Karpas-422 (cell line): Measurements from ENCODE around the gene ALOX5AP. TPM values are rescaled to one million over a fixed set of nuclear protein-coding genes. Genes with fewer than 3 reads are reported as not detected.

Experiments used
- DNase-seq: peaks from one replicate; pipeline ENCODE4 v3.0.0-alpha.2; 2015
- H2AFZ ChIP-seq: fragments of 200-600 bp; sonication (generic); 2 replicates; pipeline ENCODE4 v1.6.1; 2014; ENCODE audit warnings: antibody characterized with exemption, low read length, mixed read lengths
- H3K27ac ChIP-seq: fragments of 200-600 bp; sonication (generic); 2 replicates; pipeline ENCODE4 v1.5.1; 2014; ENCODE audit warnings: mild to moderate bottlenecking, low read length, moderate library complexity
- H3K27me3 ChIP-seq: fragments of 200-600 bp; sonication (generic); 2 replicates; pipeline ENCODE4 v1.6.1; 2014; ENCODE audit warnings: low read length, mixed read lengths
- H3K36me3 ChIP-seq: fragments of 200-600 bp; sonication (generic); 2 replicates; pipeline ENCODE4 v1.6.1; 2014; ENCODE audit warnings: low read length, mixed read lengths; ENCODE audit not compliant: insufficient read depth
- H3K4me1 ChIP-seq: fragments of 200-600 bp; sonication (generic); 2 replicates; pipeline ENCODE4 v1.6.1; 2014; ENCODE audit warnings: mild to moderate bottlenecking, low read length, mixed read lengths
- H3K4me2 ChIP-seq: fragments of 200-600 bp; sonication (generic); 2 replicates; pipeline ENCODE4 v1.6.1; 2014; ENCODE audit warnings: low read length, low read depth, mild to moderate bottlenecking; ENCODE audit not compliant: poor library complexity, severe bottlenecking
- H3K4me3 ChIP-seq: fragments of 200-600 bp; sonication (generic); 2 replicates; pipeline ENCODE4 v1.5.1; 2014; ENCODE audit warnings: mild to moderate bottlenecking, antibody characterized with exemption, low read length, mixed read lengths
- H3K79me2 ChIP-seq: fragments of 200-600 bp; sonication (generic); 2 replicates; pipeline ENCODE4 v1.6.1; 2014; ENCODE audit warnings: mild to moderate bottlenecking, low read length, mixed read lengths
- H3K9ac ChIP-seq: fragments of 200-600 bp; sonication (generic); 2 replicates; pipeline ENCODE4 v1.6.0; 2014; ENCODE audit warnings: low read length
- H3K9me2 ChIP-seq: fragments of 200-600 bp; sonication (generic), shearing (Covaris generic); replicated peaks from 2 replicates; pipeline ENCODE4 v1.6.0; 2014; ENCODE audit warnings: mild to moderate bottlenecking, low read length, moderate library complexity; ENCODE audit not compliant: insufficient read depth
- H3K9me3 ChIP-seq: fragments of 300-700, 200-600 bp; sonication (generic); 2 replicates; pipeline ENCODE4 v1.6.1; 2014; ENCODE audit warnings: low read length, mixed read lengths
- H4K20me1 ChIP-seq: fragments of 200-600 bp; sonication (generic); 2 replicates; pipeline ENCODE4 v1.6.1; 2014; ENCODE audit warnings: mild to moderate bottlenecking, antibody characterized with exemption, low read length, low read depth; ENCODE audit not compliant: insufficient read depth
- total RNA-seq: library from RNA; depleted of rRNA; stranded (reverse); fragments of >200 nt; shearing (Covaris generic); gene quantifications from 2 replicates; pipeline ENCODE4 v1.2.3, GENCODE V29; 2014; ENCODE audit warnings: low replicate concordance; rRNA removed

The ALOX5AP gene
- total RNA-seq = 314 and 512 TPM in 2 replicates

DNA sequence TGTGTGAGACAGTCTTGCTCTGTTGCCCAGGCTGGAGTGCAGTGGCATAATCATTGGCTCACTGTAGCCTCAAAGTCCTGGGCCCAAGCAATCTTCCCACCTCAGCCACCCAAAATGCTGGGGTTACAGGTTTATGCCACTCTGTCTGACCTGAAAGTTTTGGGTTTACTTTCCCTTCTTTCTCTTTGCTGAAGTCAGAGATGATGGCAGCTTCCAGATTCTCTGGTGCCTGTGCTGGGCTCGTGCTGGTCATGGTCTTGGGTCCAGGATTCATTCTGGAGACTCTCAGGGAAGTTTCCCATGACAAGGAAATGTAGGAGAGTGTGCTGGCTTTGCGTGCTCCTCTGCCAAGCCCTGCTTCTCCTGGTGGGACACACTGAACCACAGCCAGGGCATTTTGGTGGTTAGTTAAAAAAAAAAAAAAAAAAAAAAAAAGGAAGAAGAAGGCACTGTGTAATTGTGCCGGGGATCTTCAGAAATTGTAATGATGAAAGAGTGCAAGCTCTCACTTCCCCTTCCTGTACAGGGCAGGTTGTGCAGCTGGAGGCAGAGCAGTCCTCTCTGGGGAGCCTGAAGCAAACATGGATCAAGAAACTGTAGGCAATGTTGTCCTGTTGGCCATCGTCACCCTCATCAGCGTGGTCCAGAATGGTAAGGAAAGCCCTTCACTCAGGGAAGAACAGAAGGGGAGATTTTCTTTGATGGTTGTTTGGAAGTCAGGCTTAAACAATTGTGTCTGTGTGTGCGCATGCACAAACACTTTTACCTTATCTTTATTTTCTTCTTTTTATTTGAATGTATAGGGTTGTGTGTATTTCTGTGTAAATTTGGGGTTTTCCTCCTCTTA is at the start of gene ALOX5AP:
Gene ALOX5AP (plus strand): TSS at position 519 of the 847 bp plus-strand sequence. CDS start 63 bp downstream, at position 582.
- Histone ChIP-seq H3K9me3 (no peaks in the 10 kb centered on the region), H3K79me2 (peaks cover 46% of the 10 kb centered on the region), H3K36me3 (no peaks in the 10 kb centered on the region), H3K4me3 (peak within 1 kb of the TSS; percentile 73), H3K27me3 (no peaks in the 10 kb centered on the region), H3K27ac (peak within 1 kb of the TSS; percentile 92), H3K9ac (peak within 1 kb of the TSS; percentile 76), H4K20me1 (no peaks in the 10 kb centered on the region), H3K4me2 (peak within 1 kb of the TSS; percentile 95), H3K9me2 (no peaks in the 10 kb centered on the region), H2AFZ (peak within 1 kb of the TSS; percentile 85), H3K4me1 (peaks cover 58% of the 10 kb centered on the region)
- peak; percentile 94 for DNase-seq

DNA sequence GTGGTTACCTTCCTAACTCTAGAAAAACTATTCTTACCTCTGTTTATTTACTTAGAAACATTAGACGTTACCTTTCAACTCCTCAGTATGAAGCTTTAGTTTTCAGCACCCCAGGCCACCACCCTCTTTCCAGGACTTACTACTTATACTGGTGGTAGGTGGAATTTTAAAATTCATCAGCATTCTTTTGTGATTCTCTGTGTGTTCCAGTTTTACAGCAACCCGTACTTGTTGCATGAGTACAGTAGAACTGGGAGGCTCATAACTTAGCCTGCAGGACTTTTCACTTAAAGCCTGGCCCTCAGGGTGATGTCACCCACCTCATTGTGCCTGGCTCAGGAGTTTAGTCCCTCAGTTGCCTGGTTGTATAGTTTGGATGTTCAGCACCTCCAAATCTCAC is 49.4 kb upstream of the ALOX5AP start:
- no peak overlapping the region for H3K27ac ChIP-seq
- H4K20me1 ChIP-seq = no peaks in the 10 kb centered on the region
- no peaks in the 10 kb centered on the region for H3K36me3 ChIP-seq
- no peak overlapping the region for H3K4me2 ChIP-seq
- no peaks in the 10 kb centered on the region for H3K27me3 ChIP-seq
- DNase-seq = no peak
- peaks cover 13% of the 10 kb centered on the region for H3K4me1 ChIP-seq
- H3K4me3 ChIP-seq = no peak overlapping the region
- no peak overlapping the region for H3K9ac ChIP-seq
- no peaks in the 10 kb centered on the region for H3K79me2 ChIP-seq
- no peaks in the 10 kb centered on the region for H3K9me2 ChIP-seq
- H3K9me3 ChIP-seq = no peaks in the 10 kb centered on the region
- no peak overlapping the region for H2AFZ ChIP-seq

DNA sequence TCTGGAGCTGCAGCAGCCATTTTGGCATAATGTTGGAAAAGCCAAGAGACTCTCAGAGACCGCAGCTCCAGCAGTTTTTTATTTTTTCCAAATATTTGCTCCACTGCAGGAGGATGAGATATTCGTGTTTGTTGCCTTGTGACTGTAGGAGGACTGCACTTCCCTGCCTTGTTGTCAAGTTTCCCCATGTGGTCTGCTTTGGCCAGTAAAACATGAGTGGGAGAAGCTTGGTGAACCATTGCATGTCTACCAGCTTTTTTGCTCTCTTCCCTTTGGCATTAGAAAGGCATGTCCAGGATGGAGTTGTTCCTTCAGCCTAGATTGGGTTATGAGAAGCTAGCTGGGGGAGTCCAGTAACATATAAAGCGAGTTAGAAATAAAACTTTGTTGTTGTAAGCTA is 47.7 kb upstream of the ALOX5AP start:
- Histone ChIP-seq H3K27ac (no peak overlapping the region), H3K36me3 (no peaks in the 10 kb centered on the region), H4K20me1 (no peaks in the 10 kb centered on the region), H3K4me1 (peaks cover 16% of the 10 kb centered on the region), H3K9ac (no peak overlapping the region), H3K9me3 (no peaks in the 10 kb centered on the region), H3K27me3 (no peaks in the 10 kb centered on the region), H2AFZ (no peak overlapping the region), H3K4me3 (no peak overlapping the region), H3K9me2 (no peaks in the 10 kb centered on the region), H3K79me2 (no peaks in the 10 kb centered on the region), H3K4me2 (no peak overlapping the region)
- DNase-seq = no peak

DNA sequence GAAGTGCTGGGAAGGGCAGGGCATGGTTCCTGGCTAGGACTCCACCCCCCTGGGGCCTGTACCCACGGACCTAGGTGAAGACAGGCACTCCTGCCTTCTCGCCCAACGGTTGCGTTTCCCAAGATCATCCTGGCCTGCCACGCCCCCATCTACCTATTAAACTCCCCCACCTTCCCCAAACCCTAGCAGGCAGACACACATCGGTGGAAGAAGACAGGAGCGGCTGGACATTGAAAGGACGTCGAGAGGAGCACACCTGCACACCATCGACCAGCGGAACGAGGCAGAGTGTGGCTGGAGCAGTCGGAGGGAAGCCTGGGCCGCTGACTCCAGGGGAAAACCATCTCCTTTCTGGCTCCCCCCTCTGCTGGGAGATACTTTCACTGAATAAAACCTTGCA is 45.6 kb upstream of the ALOX5AP start:
- H3K4me2 ChIP-seq = peak overlapping the region; percentile 76
- no peaks in the 10 kb centered on the region for H3K79me2 ChIP-seq
- no peak overlapping the region for H3K27ac ChIP-seq
- no peaks in the 10 kb centered on the region for H3K36me3 ChIP-seq
- H3K27me3 ChIP-seq = no peaks in the 10 kb centered on the region
- H3K4me3 ChIP-seq = peak overlapping the region; percentile 64; the same call in 1 of the 2 replicates
- peak overlapping the region; percentile 95 for H2AFZ ChIP-seq
- no peak for DNase-seq
- H3K9me3 ChIP-seq = no peaks in the 10 kb centered on the region
- H3K9ac ChIP-seq = no peak overlapping the region
- H3K4me1 ChIP-seq = peaks cover 16% of the 10 kb centered on the region
- no peaks in the 10 kb centered on the region for H3K9me2 ChIP-seq
- no peaks in the 10 kb centered on the region for H4K20me1 ChIP-seq

DNA sequence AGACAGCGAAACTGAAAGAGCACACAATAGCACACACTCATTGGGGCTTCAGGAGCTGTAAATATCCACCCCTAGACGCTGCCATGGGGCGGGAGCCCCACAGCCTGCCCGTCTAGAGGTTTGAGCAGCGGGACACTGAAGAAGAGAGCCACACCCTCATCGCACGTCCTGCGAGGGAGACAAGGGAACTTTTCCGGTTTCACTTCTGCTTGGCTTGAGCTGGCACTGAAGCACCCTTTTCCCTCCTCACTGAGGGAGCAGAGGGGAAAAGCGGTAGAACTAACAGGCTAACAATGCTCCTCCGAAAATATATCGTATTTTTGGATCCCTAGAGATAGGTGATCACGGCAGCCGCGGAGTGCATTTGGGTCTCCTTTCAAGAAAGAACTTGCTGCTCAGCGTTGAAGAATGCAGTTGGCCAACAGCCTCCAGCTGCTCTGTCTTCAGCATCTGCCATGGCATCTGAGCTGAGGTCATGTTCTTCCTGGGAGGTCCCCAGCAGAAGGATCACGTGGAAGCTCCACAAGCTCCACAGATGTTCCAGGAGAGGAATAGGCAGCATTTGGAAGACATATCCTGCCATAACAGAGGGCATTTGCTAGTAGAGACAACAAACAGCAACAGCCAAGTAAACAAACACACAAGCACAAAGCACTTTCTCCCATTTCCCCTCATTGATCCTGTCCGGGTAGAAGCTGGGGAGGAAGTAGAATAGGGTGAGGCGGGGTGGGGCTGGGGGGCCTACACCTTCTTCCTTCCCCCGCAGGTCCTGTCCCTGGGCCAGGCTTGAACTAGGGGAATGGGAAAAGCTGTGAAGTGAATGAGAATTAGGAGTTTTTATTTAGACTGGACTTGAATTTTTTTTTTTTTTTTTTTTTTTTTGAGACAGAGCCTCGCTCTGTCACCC is 44.8 kb upstream of the ALOX5AP start:
- peak overlapping the region; percentile 64 for H3K4me3 ChIP-seq
- 0 out of 2 replicates have a peak overlapping the region, but pooled peaks have one; percentile 11 for H3K27ac ChIP-seq
- no peaks in the 10 kb centered on the region for H3K36me3 ChIP-seq
- peak overlapping the region; percentile 70 for H3K9ac ChIP-seq
- peaks cover 16% of the 10 kb centered on the region for H3K4me1 ChIP-seq
- peak overlapping the region; percentile 95 for H2AFZ ChIP-seq
- no peaks in the 10 kb centered on the region for H4K20me1 ChIP-seq
- peak; percentile 87 for DNase-seq
- H3K9me3 ChIP-seq = no peaks in the 10 kb centered on the region
- no peaks in the 10 kb centered on the region for H3K27me3 ChIP-seq
- no peaks in the 10 kb centered on the region for H3K9me2 ChIP-seq
- peak overlapping the region; percentile 76 for H3K4me2 ChIP-seq
- H3K79me2 ChIP-seq = no peaks in the 10 kb centered on the region

DNA sequence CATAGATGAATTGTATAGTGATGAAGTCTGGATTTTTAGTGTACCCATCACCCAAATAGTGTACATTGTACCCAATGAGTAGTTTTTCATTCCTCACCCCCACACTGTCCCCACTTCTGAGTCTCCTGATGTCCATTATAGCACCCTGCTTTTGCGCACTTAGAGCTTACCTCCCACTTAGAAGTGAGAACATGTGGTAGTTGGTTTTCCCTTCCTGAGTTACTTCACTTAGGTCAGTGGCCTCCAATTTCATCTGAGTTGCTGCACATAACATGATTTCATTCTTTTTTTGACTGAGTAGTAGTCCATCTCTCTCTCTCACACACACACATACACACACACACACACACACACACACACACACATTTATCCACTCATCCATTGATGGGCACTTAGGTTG is 43.2 kb upstream of the ALOX5AP start:
- H3K4me2 ChIP-seq = no peak overlapping the region
- no peaks in the 10 kb centered on the region for H3K9me3 ChIP-seq
- no peak overlapping the region for H3K4me3 ChIP-seq
- no peak for DNase-seq
- H3K27me3 ChIP-seq = no peaks in the 10 kb centered on the region
- H3K27ac ChIP-seq = no peak overlapping the region
- no peak overlapping the region for H2AFZ ChIP-seq
- H3K79me2 ChIP-seq = no peaks in the 10 kb centered on the region
- H3K4me1 ChIP-seq = peaks cover 24% of the 10 kb centered on the region
- no peaks in the 10 kb centered on the region for H3K9me2 ChIP-seq
- H3K36me3 ChIP-seq = no peaks in the 10 kb centered on the region
- H3K9ac ChIP-seq = no peak overlapping the region
- H4K20me1 ChIP-seq = no peaks in the 10 kb centered on the region

DNA sequence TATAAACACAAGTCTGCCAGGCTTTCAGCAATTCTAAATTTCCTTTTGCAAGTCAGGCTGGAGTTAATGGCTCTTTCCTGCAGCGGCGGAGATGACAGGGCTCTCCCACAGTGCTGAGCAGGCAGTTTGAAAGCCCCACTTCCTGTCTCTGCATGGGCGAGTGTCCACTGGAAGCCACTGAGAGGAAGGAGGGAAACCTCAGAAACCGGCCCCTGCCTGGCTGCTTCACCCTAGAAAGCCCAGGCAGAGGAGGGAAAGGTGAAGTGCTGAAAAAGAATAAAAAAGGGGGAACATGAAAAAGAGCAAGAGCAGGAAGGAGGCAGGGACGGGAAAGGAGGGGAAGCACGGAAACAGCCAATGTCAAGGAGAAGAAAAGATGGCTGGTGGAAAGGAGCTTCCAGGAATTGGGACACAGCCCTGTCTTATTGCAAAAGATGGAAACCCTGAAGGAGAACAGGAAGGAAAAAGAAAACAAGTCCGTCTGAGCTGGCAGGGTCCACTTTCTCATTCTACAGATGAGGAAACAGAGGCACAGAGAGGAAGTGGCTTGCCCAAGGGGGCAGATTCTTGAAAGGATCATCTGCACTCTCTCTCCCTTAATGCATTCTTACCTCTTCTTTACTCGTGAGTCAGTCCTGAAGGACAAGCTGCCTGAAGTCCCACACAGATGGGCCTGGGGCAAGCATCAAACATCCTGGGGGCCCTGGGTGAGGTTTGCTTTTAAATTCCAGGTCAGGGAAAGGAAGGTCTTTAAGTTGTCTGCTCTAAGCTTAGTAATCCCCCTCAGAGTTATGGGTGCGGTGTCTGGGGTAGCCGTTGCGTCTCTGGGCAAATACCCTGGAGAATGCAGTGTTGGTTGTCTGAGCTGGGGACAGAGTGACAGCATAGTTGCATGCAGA is 38.8 kb upstream of the ALOX5AP start:
- DNase-seq = no peak

More for the DNA sequence above, 38.8 kb upstream of the ALOX5AP start:
- Histone ChIP-seq H4K20me1 (no peaks in the 10 kb centered on the region), H3K4me3 (no peak overlapping the region), H3K9me3 (no peaks in the 10 kb centered on the region), H3K4me1 (peaks cover 16% of the 10 kb centered on the region), H3K36me3 (no peaks in the 10 kb centered on the region), H3K79me2 (no peaks in the 10 kb centered on the region), H2AFZ (peak overlapping the region; percentile 37; the same call in 1 of the 2 replicates), H3K9ac (no peak overlapping the region), H3K4me2 (peak overlapping the region; percentile 38), H3K27me3 (no peaks in the 10 kb centered on the region), H3K9me2 (no peaks in the 10 kb centered on the region), H3K27ac (no peak overlapping the region)
